ENCODE measurements around the gene SNAPC2. TPM values are rescaled to one million over a fixed set of nuclear protein-coding genes. Genes with fewer than 3 reads are reported as not detected.
"Not testable (repeated sequence)": the region's sequence is repeated elsewhere in the genome, so short reads cannot be mapped to it uniquely, and the experiment has no call there.

SNAPC2 gene
- total RNA-seq, 1 donor from 2014 or later: 12.3 TPM

- intact Hi-C loops (cut with DNase I): no loop called here
- no peak for DNase-seq (ENCODE audit: low spot score)
These were observed 32.6 kb upstream of the SNAPC2 start for GRCh38 chr19:7887408-7888144.

DNA sequence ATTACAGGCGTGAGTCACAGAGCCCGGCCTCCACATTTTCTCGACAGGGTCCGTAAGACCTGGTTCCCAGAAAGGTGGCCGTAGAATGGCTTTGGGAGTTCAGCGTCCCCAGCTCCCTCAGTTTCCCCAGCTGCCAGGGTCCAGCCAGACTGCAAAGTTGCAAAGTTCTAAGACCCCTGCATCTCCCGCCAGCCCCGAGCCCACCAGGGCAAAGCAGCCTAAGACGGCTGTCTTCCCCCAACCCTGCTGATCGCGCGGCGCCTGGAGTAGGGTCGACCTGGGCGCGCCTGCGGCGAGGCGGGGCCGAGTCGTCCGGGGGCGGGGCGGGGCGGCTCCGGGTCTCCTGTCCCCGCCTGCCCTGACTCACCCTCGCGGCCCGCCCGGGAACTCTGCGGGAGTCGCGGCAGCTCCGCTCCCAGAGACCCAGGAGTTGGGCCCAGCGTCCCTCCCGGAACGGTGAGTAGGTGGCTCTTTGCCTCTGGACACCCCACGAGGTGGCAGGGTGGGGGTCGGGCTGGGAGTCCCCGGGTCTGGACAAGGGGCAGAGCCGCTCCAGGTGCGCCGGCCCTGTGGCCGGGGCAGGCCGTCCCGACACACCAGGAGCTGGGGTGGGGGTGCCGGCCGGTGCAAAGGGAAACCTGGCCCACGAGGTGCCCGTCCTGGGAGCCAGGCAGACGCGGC is 31.9 kb upstream of the SNAPC2 start, which contains the start of gene LRRC8E:
Gene LRRC8E (plus strand): TSS at position 366 of the 681 bp plus-strand sequence. CDS start 7,094 bp downstream, outside the sequence.
- intact Hi-C loops (cut with DNase I): no loop called here
- DNase-seq (ENCODE audit: low spot score): no peak

- DNase-seq (ENCODE audit: low spot score): no peak
- intact Hi-C loops (cut with DNase I): no loop called here
These were observed 31.3 kb upstream of the SNAPC2 start for GRCh38 chr19:7888826-7889217.

DNA sequence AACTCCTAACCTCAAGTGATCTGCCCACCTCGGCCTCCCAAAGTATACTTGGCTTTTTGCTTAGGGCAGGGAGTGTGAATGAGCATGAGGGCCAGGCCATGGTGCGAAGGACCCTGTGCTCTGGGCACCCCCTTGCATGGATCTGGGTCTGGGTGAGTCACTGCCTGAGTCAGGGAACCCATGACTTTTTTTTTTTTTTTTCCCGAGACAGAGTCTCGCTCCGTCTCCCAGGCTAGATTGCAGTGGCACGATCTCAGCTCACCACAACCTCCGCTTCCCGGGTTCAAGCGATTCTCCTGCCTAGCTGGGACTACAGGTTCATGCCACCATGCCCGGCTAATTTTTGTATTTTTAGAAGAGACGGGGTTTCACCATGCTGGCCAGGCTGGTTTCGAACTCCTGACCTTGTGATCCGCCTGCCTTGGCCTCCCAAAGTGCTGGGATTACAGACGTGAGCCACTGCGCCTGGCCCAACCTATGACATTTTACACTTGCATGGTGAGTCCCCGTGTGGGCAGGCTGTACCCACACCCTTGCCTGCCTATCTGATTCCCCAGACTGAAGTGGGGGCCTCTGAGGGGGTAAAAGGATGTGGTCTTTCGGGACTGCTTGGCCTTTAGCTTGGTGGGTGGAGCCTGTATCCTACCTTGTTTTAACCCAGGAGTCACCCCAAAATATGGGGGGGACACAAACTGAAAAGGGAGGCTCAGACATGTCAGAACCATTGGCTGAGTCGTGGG is 26.6 kb upstream of the SNAPC2 start:
- DNase-seq (ENCODE audit: low spot score); intact Hi-C loops (cut with DNase I): not testable (repeated sequence)

DNA sequence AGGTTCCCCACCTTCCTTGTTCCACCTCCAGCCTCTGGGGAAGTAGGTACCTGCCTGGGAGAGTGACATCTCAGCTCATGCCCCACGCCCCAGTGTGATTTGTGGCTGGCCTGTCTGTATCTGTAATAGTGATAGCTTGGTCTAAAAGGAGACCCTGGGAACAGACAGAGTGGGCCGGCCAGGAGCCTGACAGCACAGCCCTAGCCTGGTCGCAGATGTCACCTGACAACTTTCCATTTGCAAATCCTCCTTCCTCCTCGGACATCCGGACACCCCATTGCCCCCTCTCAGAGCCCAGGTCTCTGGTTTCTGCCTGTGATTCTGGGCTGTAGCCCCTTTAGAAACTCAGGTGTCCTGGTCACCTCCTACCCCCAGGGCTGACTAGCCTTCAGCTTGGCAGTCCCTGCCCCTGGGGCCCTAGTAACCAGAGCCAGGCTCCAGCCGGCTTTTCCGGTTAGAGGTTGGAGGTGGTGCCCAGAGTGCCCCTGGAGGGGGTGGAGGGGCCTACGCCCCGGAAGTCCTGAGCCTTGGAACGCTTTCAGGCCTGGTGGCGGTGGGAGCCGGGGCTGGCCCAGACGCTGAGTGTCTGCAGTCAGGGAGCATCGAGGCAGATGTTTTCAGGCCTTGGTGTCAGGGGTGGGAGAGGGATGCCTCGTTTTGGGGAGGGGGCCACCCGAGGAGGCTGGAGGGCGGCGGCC is 25.4 kb upstream of the SNAPC2 start:
- no peak for DNase-seq (ENCODE audit: low spot score)
- intact Hi-C loops (cut with DNase I): no loop called here

DNA sequence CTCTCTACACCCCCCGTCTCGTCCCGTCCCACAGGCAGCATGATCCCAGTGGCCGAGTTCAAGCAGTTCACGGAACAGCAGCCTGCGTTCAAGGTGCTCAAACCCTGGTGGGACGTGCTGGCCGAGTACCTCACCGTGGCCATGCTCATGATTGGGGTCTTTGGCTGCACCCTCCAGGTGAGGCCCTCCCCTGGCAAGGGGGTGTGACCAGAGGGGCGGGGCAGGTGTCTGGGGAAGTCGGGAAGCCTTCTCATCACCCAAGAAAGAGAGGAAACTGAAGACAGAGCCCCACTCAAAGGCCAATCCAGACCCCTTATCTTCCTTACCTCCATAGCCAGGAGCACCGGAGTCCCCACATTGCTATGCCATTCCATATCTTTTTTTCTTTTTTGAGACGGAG is 24.6 kb upstream of the SNAPC2 start:
- DNase-seq (ENCODE audit: low spot score): no peak
- intact Hi-C loops (cut with DNase I): no loop called here

GRCh38 chr19:7897292-7897691 is 22.8 kb upstream of the SNAPC2 start:
- no peak for DNase-seq (ENCODE audit: low spot score)
- intact Hi-C loops (cut with DNase I): no loop called here

- DNase-seq (ENCODE audit: low spot score): no peak
- intact Hi-C loops (cut with DNase I): no loop called here
These were observed 21.2 kb upstream of the SNAPC2 start for GRCh38 chr19:7898967-7899366.

DNA sequence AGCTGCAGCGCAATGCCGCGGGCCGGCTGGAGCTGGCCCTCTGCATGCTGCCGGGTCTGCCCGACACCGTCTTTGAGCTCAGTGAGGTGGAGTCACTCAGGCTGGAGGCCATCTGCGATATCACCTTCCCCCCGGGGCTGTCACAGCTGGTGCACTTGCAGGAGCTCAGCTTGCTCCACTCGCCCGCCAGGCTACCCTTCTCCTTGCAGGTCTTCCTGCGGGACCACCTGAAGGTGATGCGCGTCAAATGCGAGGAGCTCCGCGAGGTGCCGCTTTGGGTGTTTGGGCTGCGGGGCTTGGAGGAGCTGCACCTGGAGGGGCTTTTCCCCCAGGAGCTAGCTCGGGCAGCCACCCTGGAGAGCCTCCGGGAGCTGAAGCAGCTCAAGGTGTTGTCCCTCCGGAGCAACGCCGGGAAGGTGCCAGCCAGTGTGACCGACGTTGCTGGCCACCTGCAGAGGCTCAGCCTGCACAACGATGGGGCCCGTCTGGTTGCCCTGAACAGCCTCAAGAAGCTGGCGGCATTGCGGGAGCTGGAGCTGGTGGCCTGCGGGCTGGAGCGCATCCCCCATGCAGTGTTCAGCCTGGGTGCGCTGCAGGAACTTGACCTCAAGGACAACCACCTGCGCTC is 20.3 kb upstream of the SNAPC2 start:
- intact Hi-C loops (cut with DNase I): loop anchor here (5.0 kb wide), 1 partner anchor 68 kb away; the partner anchor contains the start of gene EVI5L
- no peak for DNase-seq (ENCODE audit: low spot score)

- DNase-seq (ENCODE audit: low spot score): no peak
- intact Hi-C loops (cut with DNase I): loop anchor here (5.0 kb wide), 1 partner anchor 68 kb away; the partner anchor contains the start of gene EVI5L
These were observed 19.7 kb upstream of the SNAPC2 start for GRCh38 chr19:7900401-7900870.

DNA sequence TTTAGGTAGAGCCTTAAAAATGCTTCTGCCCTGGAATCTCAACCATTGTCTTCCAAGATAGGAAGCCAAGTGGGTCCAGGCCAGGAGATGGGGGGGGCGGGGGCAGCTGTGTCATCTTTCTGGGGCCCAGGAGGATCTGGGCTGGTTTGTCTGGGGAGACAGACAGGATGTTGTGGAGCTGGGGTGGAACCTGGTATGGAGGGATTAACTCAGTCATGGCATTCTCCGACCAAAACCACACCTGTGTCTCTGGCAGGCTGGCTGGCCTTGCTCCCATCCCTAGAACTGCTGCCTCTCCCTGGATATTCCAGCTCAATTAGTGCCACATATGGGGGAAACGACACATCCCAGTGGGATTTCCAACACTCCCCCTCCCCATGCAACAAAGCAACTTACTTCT is 19.2 kb upstream of the SNAPC2 start:
- DNase-seq (ENCODE audit: low spot score): no peak
- intact Hi-C loops (cut with DNase I): loop anchor here (5.0 kb wide), 1 partner anchor 69 kb away; the partner anchor contains the start of gene EVI5L

DNA sequence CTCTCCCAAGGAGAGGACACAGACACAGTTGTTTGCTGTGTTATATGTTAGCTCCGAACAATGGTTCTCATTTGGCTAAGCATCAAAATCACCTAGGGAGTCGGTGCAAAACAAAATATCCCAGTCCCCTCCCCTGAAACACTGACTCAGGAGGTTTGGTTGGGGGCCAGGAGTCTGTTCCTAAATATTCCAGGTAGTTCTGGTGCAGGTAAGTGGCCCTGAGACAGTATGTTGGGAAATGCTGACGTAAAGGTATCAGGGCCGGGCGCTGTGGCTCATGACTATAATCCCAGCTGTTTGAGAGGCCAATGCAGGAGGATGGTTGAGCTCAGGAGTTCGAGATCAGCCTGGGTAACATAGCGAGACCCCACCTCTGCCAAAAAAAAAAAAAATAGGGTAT is 18.8 kb upstream of the SNAPC2 start:
- DNase-seq (ENCODE audit: low spot score): no peak
- intact Hi-C loops (cut with DNase I): loop anchor here (5.0 kb wide), 1 partner anchor 69 kb away; the partner anchor contains the start of gene EVI5L

GRCh38 chr19:7902796-7903243 is 17.3 kb upstream of the SNAPC2 start:
- intact Hi-C loops (cut with DNase I): loop anchor here (5.0 kb wide), 1 partner anchor 71 kb away; the partner anchor contains the start of gene EVI5L
- DNase-seq (ENCODE audit: low spot score): no peak

- intact Hi-C loops (cut with DNase I): loop anchor here (2.0 to 5.0 kb wide), 2 partner anchors 17 to 71 kb away; partner anchors contain the start of genes EVI5L and SNAPC2
- DNase-seq (ENCODE audit: low spot score): peak; percentile 100
These were observed 16.7 kb upstream of the SNAPC2 start, which contains the start of gene MAP2K7 for GRCh38 chr19:7903244-7904073. TSS of gene MAP2K7 (plus strand) at chr19:7903877. CDS start at chr19:7903945, 68 bp downstream.

GRCh38 chr19:7904074-7905020 is 15.8 kb upstream of the SNAPC2 start:
- intact Hi-C loops (cut with DNase I): loop anchor here (2.0 to 5.0 kb wide), 2 partner anchors 16 to 72 kb away; partner anchors contain the start of genes EVI5L and SNAPC2
- no peak for DNase-seq (ENCODE audit: low spot score)

DNA sequence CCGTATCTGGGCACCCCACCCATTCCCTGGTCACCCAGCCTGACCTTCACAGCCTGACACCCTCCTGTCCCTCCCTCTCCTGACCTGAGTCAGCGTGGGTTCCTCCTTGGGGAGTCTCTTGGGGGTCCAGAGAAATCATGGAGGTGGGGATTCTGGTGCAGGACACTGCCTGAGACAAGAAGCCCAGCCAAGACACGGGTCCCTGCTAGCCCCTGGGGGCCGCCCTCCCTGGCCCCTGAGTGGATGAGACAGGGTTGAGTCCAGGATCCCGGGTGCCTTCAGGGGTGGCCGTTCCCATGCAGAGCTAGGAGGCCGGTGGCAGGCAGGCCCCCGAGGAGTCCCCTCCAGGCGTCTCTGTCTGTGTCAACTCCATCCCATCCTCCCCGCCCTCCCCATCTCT is 14.9 kb upstream of the SNAPC2 start:
- intact Hi-C loops (cut with DNase I): loop anchor here (2.0 kb wide), 1 partner anchor 16 kb away; the partner anchor contains the start of gene SNAPC2
- DNase-seq (ENCODE audit: low spot score): no peak

All from cardiac septum (tissue), 1 donor.